ENCODE data around the gene KLHL1.

DNA sequence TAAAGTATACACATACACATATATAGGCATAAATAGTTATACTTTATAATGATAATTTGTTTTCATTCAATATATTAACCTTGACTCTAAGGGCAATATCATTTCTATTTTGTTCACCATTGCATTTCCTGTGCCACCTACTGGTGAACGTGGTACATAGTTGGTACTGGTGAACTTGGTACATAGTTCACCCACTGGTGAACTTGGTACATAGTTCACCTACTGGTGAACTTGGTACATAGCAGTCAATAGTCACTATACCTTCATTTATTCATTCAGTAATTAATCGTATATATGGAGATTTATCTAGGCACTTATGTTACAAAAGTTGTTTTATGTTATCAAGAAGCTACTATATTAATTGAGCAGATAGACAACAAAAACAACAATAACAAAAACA, 173.2 kb downstream of the KLHL1 start:
- peak; percentile 38 for TF ChIP-seq CTCF (IDR thresholded peaks at IDR 0.05; ENCODE audit: insufficient read depth, low read depth, low read length)
- TF ChIP-seq EZH2 (IDR thresholded peaks at IDR 0.05; ENCODE audit: insufficient read depth, low read length) = no peak
